Stimulated activated CD4-positive, alpha-beta T cell treated with anti-CD3 and anti-CD28 coated beads, Interleukin-12 subunit alpha, Interleukin-12 subunit beta, amount 100 ng/mL, for 24 hours (primary cell): Measurements from ENCODE around the gene CLPX.
A peak's percentile ranks its signal among the peaks of the same experiment; 100 is the strongest.
"Not testable (repeated sequence)": the region's sequence is repeated elsewhere in the genome, so short reads cannot be mapped to it uniquely, and the experiment has no call there.

Experiments
- DNase-seq, 2 experiments: peaks; one replicate each; pipeline ENCODE4 v3.0.0-alpha.2; 2020; ENCODE audit warnings: low read depth in 2 of 2

CLPX gene

GRCh38 chr15:65206750-65207149, 21.6 kb upstream of the CLPX start:
- no peak for DNase-seq

GRCh38 chr15:65204931-65205660, 20.0 kb upstream of the CLPX start:
- DNase-seq: no peak

GRCh38 chr15:65204236-65204930, 19.2 kb upstream of the CLPX start:
- no peak for DNase-seq

GRCh38 chr15:65201918-65202317, 16.8 kb upstream of the CLPX start:
- no peak for DNase-seq

GRCh38 chr15:65198571-65198970, 13.4 kb upstream of the CLPX start:
- DNase-seq: no peak

GRCh38 chr15:65197337-65197645, 12.1 kb upstream of the CLPX start:
- no peak for DNase-seq

- DNase-seq: no peak
Measured at GRCh38 chr15:65196637-65197336, 11.6 kb upstream of the CLPX start.

- no peak for DNase-seq
Measured at GRCh38 chr15:65195548-65195923, 10.4 kb upstream of the CLPX start.

- DNase-seq: no peak
Measured at GRCh38 chr15:65194826-65195547, 9.8 kb upstream of the CLPX start.

- no peak for DNase-seq
Measured at GRCh38 chr15:65192016-65192415, 6.9 kb upstream of the CLPX start.

GRCh38 chr15:65189102-65189740, 4.1 kb upstream of the CLPX start:
- no peak for DNase-seq

- DNase-seq: not testable (repeated sequence)
Measured at GRCh38 chr15:65188472-65188871, 3.3 kb upstream of the CLPX start.

- peak; percentile 6 to 18 for DNase-seq
Measured at GRCh38 chr15:65184305-65184867, 756 bp downstream of the CLPX start.

GRCh38 chr15:65183865-65184159, 1.3 kb downstream of the CLPX start:
- DNase-seq: no peak

- no peak for DNase-seq
Measured at GRCh38 chr15:65182538-65182937, 2.6 kb downstream of the CLPX start.

- DNase-seq: not testable (repeated sequence)
Measured at GRCh38 chr15:65181582-65182353, 3.4 kb downstream of the CLPX start.

GRCh38 chr15:65180167-65180566, 5.0 kb downstream of the CLPX start:
- DNase-seq: no peak

GRCh38 chr15:65177901-65178300, 7.2 kb downstream of the CLPX start:
- no peak for DNase-seq

- no peak for DNase-seq
Measured at GRCh38 chr15:65176056-65176455, 9.1 kb downstream of the CLPX start.

- no peak for DNase-seq
Measured at GRCh38 chr15:65175511-65175910, 9.6 kb downstream of the CLPX start.

- DNase-seq: no peak
Measured at GRCh38 chr15:65174509-65174908, 10.6 kb downstream of the CLPX start.
